H1 (cell line): Measurements from ENCODE around the gene FSTL4. TPM values are rescaled to one million over a fixed set of nuclear protein-coding genes. Genes with fewer than 3 reads are reported as not detected.

Experiments
- CTCF ChIA-PET: fragments of 300-600 bp; sonication (Branson Sonifier 250); formaldehyde crosslinking; loops from one replicate; lab custom pipeline; 2021; ENCODE audit not compliant: partially characterized antibody; lab: Charles Lee
- POLR2A ChIA-PET: fragments of 300-600 bp; sonication (Branson Sonifier 250); formaldehyde crosslinking; loops from one replicate; lab custom pipeline; 2021; ENCODE audit warnings: inconsistent platforms; ENCODE audit not compliant: partially characterized antibody; lab: Charles Lee
- DNase-seq, 2 experiments: peaks; one replicate each; pipeline versions ENCODE4 v3.0.0 to v3.0.0-alpha.2; 2010 to 2022; ENCODE audit warnings: low spot score in 2 of 2, low read depth in 1 of 2, mixed read lengths in 1 of 2
- FAIRE-seq: peaks from 2 replicates; lab custom pipeline; 2011; peaks lifted over from hg19 to GRCh38; lab: Jason Lieb, UNC
- H2AFZ ChIP-seq: 2 replicates; pipeline ENCODE4 v1.8.1; 2012; ENCODE audit warnings: low read length, inconsistent platforms
- H2AK5ac ChIP-seq: 2 replicates; pipeline ENCODE4 v1.6.1; 2013; ENCODE audit warnings: low read depth, low read length
- H2BK120ac ChIP-seq: replicated peaks from 2 replicates; pipeline ENCODE3; 2013; ENCODE audit warnings: low read depth, low read length, inconsistent platforms
- H2BK12ac ChIP-seq: 2 replicates; pipeline ENCODE4 v1.6.1; 2013; ENCODE audit warnings: low read depth, low read length
- H2BK15ac ChIP-seq: 2 replicates; pipeline ENCODE4 v1.6.1; 2013; ENCODE audit warnings: low read length
- H2BK20ac ChIP-seq: 2 replicates; pipeline ENCODE4 v1.6.1; 2013; ENCODE audit warnings: low read length
- H2BK5ac ChIP-seq: 2 replicates; pipeline ENCODE4 v1.6.1; 2013; ENCODE audit warnings: low read depth, low read length
- H3K14ac ChIP-seq: 2 replicates; pipeline ENCODE4 v1.6.1; 2013; ENCODE audit warnings: inconsistent platforms; ENCODE audit not compliant: insufficient read length
- H3K18ac ChIP-seq: 2 replicates; pipeline ENCODE4 v1.6.1; 2013; ENCODE audit warnings: low read length; ENCODE audit errors: extremely low read depth
- H3K23ac ChIP-seq: 2 replicates; pipeline ENCODE4 v1.6.1; 2013; ENCODE audit warnings: inconsistent platforms; ENCODE audit not compliant: insufficient read length
- H3K23me2 ChIP-seq: 2 replicates; pipeline ENCODE4 v1.6.1; 2013; ENCODE audit warnings: low read depth, low read length
- H3K27ac ChIP-seq: 2 replicates; pipeline ENCODE4 v1.6.1; 2011; ENCODE audit warnings: low read depth, low read length, inconsistent platforms
- H3K27me3 ChIP-seq, 4 experiments: replicated peaks in 1 of 4; 1 replicate in 1 of 4; 2 replicates in 3 of 4; pipeline versions ENCODE4 v1.6.1 to v1.8.1; 2011 to 2013; ENCODE audit warnings: low read length in 3 of 4, mild to moderate bottlenecking in 3 of 4, inconsistent platforms in 2 of 4, mixed read lengths in 2 of 4, moderate library complexity in 1 of 4; ENCODE audit not compliant: control insufficient read depth in 3 of 4, insufficient read depth in 3 of 4; ENCODE audit errors: extremely low read depth in 1 of 4
- H3K36me3 ChIP-seq, 4 experiments: 2 replicates each; pipeline versions ENCODE4 v1.6.1 to v1.8.1; 2011 to 2013; ENCODE audit warnings: mild to moderate bottlenecking in 4 of 4, low read length in 3 of 4, moderate library complexity in 2 of 4, control low read depth in 1 of 4, inconsistent platforms in 1 of 4; ENCODE audit not compliant: insufficient read depth in 4 of 4, control insufficient read depth in 2 of 4
- H3K4ac ChIP-seq: replicated peaks from 2 replicates; pipeline ENCODE3; 2013; ENCODE audit warnings: low read length, low read depth, mixed read lengths, inconsistent platforms; ENCODE audit not compliant: insufficient read length
- H3K4me1 ChIP-seq, 4 experiments: replicated peaks in 1 of 4; 1 replicate in 1 of 4; 2 replicates in 3 of 4; pipeline versions ENCODE4 v1.6.1 to v1.8.1; 2011 to 2013; ENCODE audit warnings: low read length in 3 of 4, inconsistent platforms in 2 of 4, mixed read lengths in 1 of 4; ENCODE audit not compliant: insufficient read depth in 4 of 4, control insufficient read depth in 3 of 4
- H3K4me2 ChIP-seq, 2 experiments: 2 replicates each; pipeline versions ENCODE4 v1.6.1 to v1.8.1; 2011 to 2013; ENCODE audit warnings: low read depth in 2 of 2, low read length in 2 of 2, control low read depth in 1 of 2, inconsistent platforms in 1 of 2, mild to moderate bottlenecking in 1 of 2; ENCODE audit not compliant: insufficient read depth in 1 of 2
- H3K4me3 ChIP-seq, 4 experiments: fragments of 200-600, 300-600 bp in 1 of 4; sonication (generic), shearing (Covaris generic), sonication (Bioruptor Twin) in 1 of 4; 2 replicates each; pipeline versions ENCODE4 v1.5.1 to v1.8.1; 2011 to 2016; ENCODE audit warnings: low read length in 4 of 4, low read depth in 3 of 4, control low read depth in 2 of 4, inconsistent platforms in 2 of 4, mild to moderate bottlenecking in 2 of 4, mixed read lengths in 1 of 4, moderate library complexity in 1 of 4; ENCODE audit not compliant: insufficient read depth in 2 of 4; ENCODE audit errors: extremely low read depth in 1 of 4
- H3K56ac ChIP-seq: replicated peaks from 2 replicates; pipeline ENCODE3; 2013; ENCODE audit warnings: low read depth, mild to moderate bottlenecking, mixed read lengths, low read length, inconsistent platforms; ENCODE audit not compliant: insufficient read length
- H3K79me1 ChIP-seq: 2 replicates; pipeline ENCODE4 v1.6.1; 2013; ENCODE audit warnings: low read depth, low read length, control low read depth
- H3K79me2 ChIP-seq, 2 experiments: 2 replicates each; pipeline versions ENCODE4 v1.6.1 to v1.8.1; 2012 to 2013; ENCODE audit warnings: low read length in 2 of 2, mild to moderate bottlenecking in 2 of 2, inconsistent platforms in 1 of 2; ENCODE audit not compliant: insufficient read depth in 2 of 2, control insufficient read depth in 1 of 2
- H3K9ac ChIP-seq, 4 experiments: replicated peaks in 1 of 4; 1 replicate in 1 of 4; 2 replicates in 3 of 4; pipeline versions ENCODE4 v1.6.1 to v1.8.1; 2011 to 2013; ENCODE audit warnings: low read depth in 3 of 4, low read length in 3 of 4, control low read depth in 2 of 4, mild to moderate bottlenecking in 2 of 4, moderate library complexity in 2 of 4, inconsistent platforms in 1 of 4; ENCODE audit errors: extremely low read depth in 1 of 4
- H3K9me3 ChIP-seq, 2 experiments: 2 replicates each; pipeline versions ENCODE4 v1.6.1 to v1.8.1; 2012 to 2013; ENCODE audit warnings: mild to moderate bottlenecking in 2 of 2, moderate library complexity in 2 of 2, control low read depth in 1 of 2, inconsistent platforms in 1 of 2, low read depth in 1 of 2, low read length in 1 of 2, mixed read lengths in 1 of 2; ENCODE audit not compliant: insufficient read depth in 2 of 2
- H4K20me1 ChIP-seq, 2 experiments: replicated peaks in 1 of 2; 2 replicates each; pipeline versions ENCODE3 to v1.8.1; 2011 to 2013; ENCODE audit warnings: inconsistent platforms in 2 of 2, low read length in 2 of 2, mild to moderate bottlenecking in 1 of 2; ENCODE audit not compliant: insufficient read depth in 2 of 2, control insufficient read depth in 1 of 2
- H4K5ac ChIP-seq: 2 replicates; pipeline ENCODE4 v1.6.1; 2013; ENCODE audit warnings: low read length, low read depth, mixed read lengths, inconsistent platforms; ENCODE audit not compliant: insufficient read length
- H4K8ac ChIP-seq: 2 replicates; pipeline ENCODE4 v1.8.0; 2013; ENCODE audit warnings: mild to moderate bottlenecking, moderate library complexity, low read length, inconsistent platforms; ENCODE audit not compliant: insufficient read depth; ENCODE audit errors: extremely low read depth
- H4K91ac ChIP-seq: replicated peaks from 2 replicates; pipeline ENCODE3; 2013; ENCODE audit warnings: low read length, mixed read lengths, inconsistent platforms; ENCODE audit not compliant: insufficient read length
- BCL11A ChIP-seq, 2 experiments: IDR thresholded peaks; one replicate each; pipeline ENCODE4 v1.6.1; 2011; ENCODE audit warnings: low read depth in 2 of 2, low read length in 2 of 2, mild to moderate bottlenecking in 2 of 2
- CBX5 ChIP-seq: fragments of 300-800, 300-1000 bp; sonication (generic); IDR thresholded peaks from 2 replicates; pipeline ENCODE4 v1.7.1; 2016; ENCODE audit warnings: antibody characterized with exemption, low read length, low read depth
- CBX8 ChIP-seq: fragments of 300-800, 300-1000 bp; sonication (generic); IDR thresholded peaks from 2 replicates; pipeline ENCODE4 v1.7.1; 2016; ENCODE audit warnings: low read depth, low read length, borderline replicate concordance
- FOSL1 ChIP-seq: IDR thresholded peaks from 2 replicates; pipeline ENCODE4 v1.6.1; 2011; ENCODE audit warnings: mild to moderate bottlenecking, low read depth, low read length, moderate library complexity; ENCODE audit not compliant: insufficient read depth
- SUZ12 ChIP-seq: fragments of 200-600 bp; sonication (generic); IDR thresholded peaks from 2 replicates; pipeline ENCODE4 v1.6.1; 2012; ENCODE audit warnings: mild to moderate bottlenecking, inconsistent platforms, low read length, moderate library complexity, mixed read lengths
- WGBS, 2 experiments: shearing (Covaris generic) in 1 of 2; methylation state at CpG; one replicate each; pipeline versions ENCODE4 v1.1.6 to v1.1.7; 2013 to 2015; ENCODE audit warnings: low lambda C conversion rate in 2 of 2, mixed read lengths in 2 of 2, inconsistent platforms in 1 of 2, low coverage in 1 of 2, missing lambda C conversion rate in 1 of 2; ENCODE audit not compliant: insufficient replicate concordance in 2 of 2, insufficient coverage in 1 of 2, insufficient read length in 1 of 2; ENCODE audit errors: extremely low coverage in 1 of 2, missing lambda C conversion rate in 1 of 2; 5-methylcytosine and 5-hydroxymethylcytosine counted together
- polyA plus RNA-seq, 7 experiments: library from polyadenylated mRNA; depleted of rRNA in 3 of 7; stranded (reverse) in 5 of 7; unstranded in 2 of 7; fragments of >200 nt in 5 of 7; fragments of 200-250 nt in 2 of 7; gene quantifications; 1 replicate in 5 of 7; 2 replicates in 1 of 7; 4 replicates in 1 of 7; pipeline versions ENCODE4 v1.2.1 to v1.2.3, GENCODE V29; 2011 to 2013; ENCODE audit warnings: missing spikeins in 2 of 7, mixed read lengths in 2 of 7
- total RNA-seq: library from RNA; stranded (reverse); fragmentation: NEBNext Ultra II Directional; extraction: Animal tissue kit (Norgen Biotek cat#: 25700); gene quantifications from 2 replicates; pipeline ENCODE4 v1.2.1, GENCODE V29; 2021
- TF ChIP-seq, protein P1 (sequence below): IDR thresholded peaks from 2 replicates; pipeline ENCODE4 v1.6.1; 2012; ENCODE audit warnings: inconsistent platforms

FSTL4 gene
- total and polyA plus RNA-seq, 2 of the 8 experiments (the other 6 are each of a cell fraction or from before 2014, with no cell fraction given) = 3.1 to 4.1 TPM

DNA sequence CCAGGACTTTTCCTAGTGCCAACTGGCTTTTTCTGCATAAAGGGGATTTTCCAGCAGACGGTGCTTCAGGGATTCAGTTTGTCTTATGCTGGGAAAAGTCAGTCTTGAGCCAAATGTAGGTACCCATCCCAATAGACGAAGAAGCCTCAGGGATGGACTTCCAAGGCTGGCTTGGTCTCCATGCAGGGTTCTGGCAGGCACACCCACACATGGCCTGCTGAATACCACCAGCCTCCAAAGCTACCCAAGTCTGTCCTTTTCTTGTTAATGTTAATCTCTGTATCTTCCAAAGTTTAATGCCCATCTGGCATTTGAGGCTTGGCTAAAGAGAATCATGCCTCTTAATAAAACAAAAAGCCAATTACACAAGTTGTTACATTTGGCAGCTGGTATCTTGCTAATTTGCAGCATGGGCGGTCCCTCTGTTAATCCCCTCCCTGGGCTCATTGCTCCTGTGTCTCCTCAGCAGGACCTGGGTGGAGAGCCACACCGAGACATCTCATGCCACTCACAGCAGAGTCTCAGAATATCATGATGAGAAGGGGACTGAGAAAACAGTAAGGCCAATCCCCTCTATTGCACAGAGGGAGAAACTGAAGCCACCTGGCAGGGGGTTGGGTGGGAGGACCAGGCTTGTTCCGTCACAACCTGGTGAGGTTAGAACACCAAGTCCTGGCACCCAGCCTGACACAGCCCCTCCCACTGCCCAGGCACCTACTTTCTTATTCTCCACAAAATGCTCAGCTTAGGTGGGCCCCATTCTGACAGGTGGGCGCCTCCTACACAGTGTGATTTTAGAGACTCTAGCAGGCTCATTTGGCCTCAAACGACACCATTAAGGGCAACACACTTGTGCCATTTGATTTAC is 243.2 kb downstream of the FSTL4 start:
- TF ChIP-seq, protein P1, sequence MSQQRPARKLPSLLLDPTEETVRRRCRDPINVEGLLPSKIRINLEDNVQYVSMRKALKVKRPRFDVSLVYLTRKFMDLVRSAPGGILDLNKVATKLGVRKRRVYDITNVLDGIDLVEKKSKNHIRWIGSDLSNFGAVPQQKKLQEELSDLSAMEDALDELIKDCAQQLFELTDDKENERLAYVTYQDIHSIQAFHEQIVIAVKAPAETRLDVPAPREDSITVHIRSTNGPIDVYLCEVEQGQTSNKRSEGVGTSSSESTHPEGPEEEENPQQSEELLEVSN = no peak
- TF ChIP-seq CBX8 (no peak), CBX5 (no peak), FOSL1 (no peak), SUZ12 (no peak), BCL11A (IDR thresholded peaks at IDR 0.05; ENCODE audit: low read depth in 2 of 2, low read length in 2 of 2) (no peak)
- TF ChIP-seq, all 59 proteins: peak for 0
- H3K79me1 ChIP-seq = no peaks in the 10 kb centered on the region
- H3K9ac ChIP-seq = no peak overlapping the region
- no peaks in the 10 kb centered on the region for H3K36me3 ChIP-seq
- no peaks in the 10 kb centered on the region; a peak in 4 of 7 replicates for H3K27me3 ChIP-seq
- H3K23me2 ChIP-seq = no peaks in the 10 kb centered on the region
- H3K4ac ChIP-seq = no peak overlapping the region
- no peak overlapping the region for H4K5ac ChIP-seq
- CTCF ChIA-PET = interaction anchor here (0.8 to 1.3 kb wide), 4 partner anchors 27 to 74 kb away, joined by 3 read pairs; no protein-coding TSS in a partner anchor
- no peak overlapping the region for H3K4me3 ChIP-seq
- FAIRE-seq (no peak), DNase-seq (no peak)
- no peak overlapping the region for H3K14ac ChIP-seq
- no peak overlapping the region for H3K27ac ChIP-seq
- no peak overlapping the region for H2BK120ac ChIP-seq
- H2BK15ac ChIP-seq = no peak overlapping the region
- no peak overlapping the region for H3K18ac ChIP-seq
- no peaks in the 10 kb centered on the region for H3K79me2 ChIP-seq
- H2AFZ ChIP-seq = no peak overlapping the region
- no peak overlapping the region for H2BK20ac ChIP-seq
- no peaks in the 10 kb centered on the region for H3K9me3 ChIP-seq
- H2BK5ac ChIP-seq = no peak overlapping the region
- H4K20me1 ChIP-seq = no peaks in the 10 kb centered on the region
- no peak overlapping the region for H3K23ac ChIP-seq
- H4K8ac ChIP-seq = no peak overlapping the region; the same call in 1 of the 2 replicates
- 88% methylated on average over 7 of the region's 7 CpGs; no CpG with 5 or more reads in 1 of the 2 experiments for WGBS, 2 experiments
- H2AK5ac ChIP-seq = no peak overlapping the region
- H3K4me1 ChIP-seq = peaks cover 3 to 18% (median 7%) of the 10 kb centered on the region in 4 experiments; a peak in 6 of 7 replicates
- H4K91ac ChIP-seq = no peak overlapping the region
- no peak overlapping the region for H3K56ac ChIP-seq
- H3K4me2 ChIP-seq = no peak overlapping the region
- no peak overlapping the region for H2BK12ac ChIP-seq
- POLR2A ChIA-PET = no interaction called here
